Nephron (organoid): Measurements from ENCODE around the gene NCF2.

Experiments
- H3K27ac Mint-ChIP-seq, 3 experiments: 2 replicates each; pipeline ENCODE4 v1.8.0; 2020; ENCODE audit warnings: mixed read lengths in 3 of 3, mild to moderate bottlenecking in 2 of 3, moderate library complexity in 1 of 3
- H3K27me3 Mint-ChIP-seq: 2 replicates; pipeline ENCODE4 v1.8.0; 2021; ENCODE audit warnings: low read depth, mild to moderate bottlenecking, moderate library complexity, mixed read lengths
- H3K36me3 Mint-ChIP-seq: 2 replicates; pipeline ENCODE4 v1.8.0; 2020; ENCODE audit warnings: low read depth, mixed read lengths
- H3K4me1 Mint-ChIP-seq: 2 replicates; pipeline ENCODE4 v1.8.0; 2020; ENCODE audit warnings: mixed read lengths
- H3K4me3 Mint-ChIP-seq, 3 experiments: 2 replicates each; pipeline ENCODE4 v1.8.0; 2020; ENCODE audit warnings: mild to moderate bottlenecking in 3 of 3, mixed read lengths in 3 of 3, moderate library complexity in 2 of 3
- H3K9me3 Mint-ChIP-seq: 2 replicates; pipeline ENCODE4 v1.8.0; 2020; ENCODE audit warnings: mixed read lengths
- TF ChIP-seq, protein P1 (sequence below), 3 experiments: fragments of 200-600 bp; sonication (generic); IDR thresholded peaks; one replicate each; pipeline ENCODE4 v1.5.0; 2021; ENCODE audit warnings: antibody characterized with exemption in 3 of 3; ENCODE audit not compliant: unreplicated experiment in 3 of 3

NCF2 gene

DNA sequence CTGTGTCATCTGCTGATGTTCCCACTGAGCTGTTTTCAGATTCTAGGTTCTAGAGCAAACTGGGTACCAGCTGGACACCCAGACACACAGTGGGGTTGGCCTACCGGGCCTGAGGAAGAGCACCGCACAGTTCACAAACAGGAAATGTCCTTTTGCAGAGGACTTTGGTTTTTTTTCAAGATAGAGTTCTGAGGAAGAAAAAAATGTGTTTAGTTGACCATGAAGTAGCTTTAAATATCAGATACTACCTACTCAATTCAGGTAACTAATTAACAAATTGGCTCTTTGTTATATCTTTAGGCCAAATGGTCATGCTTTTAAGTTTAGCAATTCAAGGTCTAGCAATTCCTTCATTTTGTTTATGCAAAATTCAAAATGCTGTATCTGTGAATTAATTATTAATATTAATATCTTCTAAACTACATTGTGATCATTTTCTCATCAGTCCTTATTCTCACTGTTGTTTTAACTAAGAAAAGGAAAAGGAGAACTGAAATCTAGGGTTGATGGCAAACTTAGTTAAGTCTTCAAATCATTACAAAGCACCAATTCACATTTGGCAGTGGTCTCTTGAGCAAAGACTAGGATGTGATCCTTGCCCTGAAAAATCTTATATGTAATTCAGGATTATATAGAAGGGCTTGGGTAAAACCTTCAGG lies 17.2 kb upstream of the NCF2 start:
- Mint-ChIP-seq H3K27me3 (peaks cover 6% of the 10 kb centered on the region), H3K4me1 (peaks cover 46% of the 10 kb centered on the region), H3K27ac (peak overlapping the region; percentile 57 to 95 (median 85)), H3K36me3 (no peaks in the 10 kb centered on the region), H3K4me3 (no peak overlapping the region), H3K9me3 (no peaks in the 10 kb centered on the region)
- TF ChIP-seq, protein P1, sequence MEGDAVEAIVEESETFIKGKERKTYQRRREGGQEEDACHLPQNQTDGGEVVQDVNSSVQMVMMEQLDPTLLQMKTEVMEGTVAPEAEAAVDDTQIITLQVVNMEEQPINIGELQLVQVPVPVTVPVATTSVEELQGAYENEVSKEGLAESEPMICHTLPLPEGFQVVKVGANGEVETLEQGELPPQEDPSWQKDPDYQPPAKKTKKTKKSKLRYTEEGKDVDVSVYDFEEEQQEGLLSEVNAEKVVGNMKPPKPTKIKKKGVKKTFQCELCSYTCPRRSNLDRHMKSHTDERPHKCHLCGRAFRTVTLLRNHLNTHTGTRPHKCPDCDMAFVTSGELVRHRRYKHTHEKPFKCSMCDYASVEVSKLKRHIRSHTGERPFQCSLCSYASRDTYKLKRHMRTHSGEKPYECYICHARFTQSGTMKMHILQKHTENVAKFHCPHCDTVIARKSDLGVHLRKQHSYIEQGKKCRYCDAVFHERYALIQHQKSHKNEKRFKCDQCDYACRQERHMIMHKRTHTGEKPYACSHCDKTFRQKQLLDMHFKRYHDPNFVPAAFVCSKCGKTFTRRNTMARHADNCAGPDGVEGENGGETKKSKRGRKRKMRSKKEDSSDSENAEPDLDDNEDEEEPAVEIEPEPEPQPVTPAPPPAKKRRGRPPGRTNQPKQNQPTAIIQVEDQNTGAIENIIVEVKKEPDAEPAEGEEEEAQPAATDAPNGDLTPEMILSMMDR (IDR thresholded peaks at IDR 0.05; ENCODE audit: unreplicated experiment in 3 of 3), result no peak

DNA sequence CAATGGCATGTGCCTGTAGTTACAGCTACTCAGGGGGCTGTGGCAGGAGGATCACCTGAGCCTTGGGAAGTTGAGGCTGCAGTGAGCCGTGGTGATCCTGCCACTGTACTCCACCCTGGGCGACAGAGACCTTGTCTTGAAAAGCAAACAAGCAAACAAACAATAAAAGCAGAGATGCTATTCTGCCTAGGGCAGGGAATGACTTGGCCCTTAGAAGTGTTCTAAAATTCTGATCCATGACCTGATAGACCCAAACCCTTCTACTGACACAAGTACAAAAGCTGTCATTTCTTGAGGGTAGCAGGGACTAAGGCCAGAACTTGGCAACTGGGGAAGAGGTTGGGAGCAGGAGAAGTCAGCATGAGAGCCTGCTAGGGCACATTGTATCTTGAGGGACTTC lies 15.6 kb upstream of the NCF2 start:
- peak overlapping the region in 2 of 3 experiments; percentile 72 to 82 for H3K27ac Mint-ChIP-seq
- H3K36me3 Mint-ChIP-seq, result no peaks in the 10 kb centered on the region
- peaks cover 46% of the 10 kb centered on the region for H3K4me1 Mint-ChIP-seq
- no peaks in the 10 kb centered on the region for H3K9me3 Mint-ChIP-seq
- peaks cover 9% of the 10 kb centered on the region for H3K27me3 Mint-ChIP-seq
- TF ChIP-seq, protein P1 (IDR thresholded peaks at IDR 0.05; ENCODE audit: unreplicated experiment in 3 of 3), result no peak
- no peak overlapping the region for H3K4me3 Mint-ChIP-seq

DNA sequence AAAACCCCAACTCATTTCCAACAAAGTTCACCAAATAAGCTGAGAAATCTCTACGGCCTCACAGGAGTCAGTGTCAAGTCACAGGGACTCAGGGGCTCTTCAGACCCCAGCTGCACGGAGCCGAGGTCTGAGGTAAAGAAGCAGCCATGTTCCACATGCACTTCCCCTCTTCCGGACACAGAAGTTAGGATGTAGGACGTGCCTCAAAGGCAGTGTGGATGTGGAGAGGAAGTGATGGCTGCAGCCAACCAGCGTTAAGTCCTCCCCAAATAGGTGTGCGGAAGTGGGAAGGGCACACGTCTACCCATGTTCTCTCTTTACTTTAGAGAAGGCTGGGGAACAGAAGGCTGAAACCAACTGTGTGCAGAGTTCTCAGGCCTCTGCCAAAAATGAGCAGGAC lies 14.6 kb upstream of the NCF2 start:
- TF ChIP-seq, protein P1 (IDR thresholded peaks at IDR 0.05; ENCODE audit: unreplicated experiment in 3 of 3), result no peak
- peaks cover 35% of the 10 kb centered on the region for H3K4me1 Mint-ChIP-seq
- peaks cover 9% of the 10 kb centered on the region for H3K27me3 Mint-ChIP-seq
- no peak overlapping the region for H3K4me3 Mint-ChIP-seq
- H3K27ac Mint-ChIP-seq, result peak overlapping the region; percentile 64 to 82 (median 72)
- H3K36me3 Mint-ChIP-seq, result no peaks in the 10 kb centered on the region
- no peaks in the 10 kb centered on the region for H3K9me3 Mint-ChIP-seq

DNA sequence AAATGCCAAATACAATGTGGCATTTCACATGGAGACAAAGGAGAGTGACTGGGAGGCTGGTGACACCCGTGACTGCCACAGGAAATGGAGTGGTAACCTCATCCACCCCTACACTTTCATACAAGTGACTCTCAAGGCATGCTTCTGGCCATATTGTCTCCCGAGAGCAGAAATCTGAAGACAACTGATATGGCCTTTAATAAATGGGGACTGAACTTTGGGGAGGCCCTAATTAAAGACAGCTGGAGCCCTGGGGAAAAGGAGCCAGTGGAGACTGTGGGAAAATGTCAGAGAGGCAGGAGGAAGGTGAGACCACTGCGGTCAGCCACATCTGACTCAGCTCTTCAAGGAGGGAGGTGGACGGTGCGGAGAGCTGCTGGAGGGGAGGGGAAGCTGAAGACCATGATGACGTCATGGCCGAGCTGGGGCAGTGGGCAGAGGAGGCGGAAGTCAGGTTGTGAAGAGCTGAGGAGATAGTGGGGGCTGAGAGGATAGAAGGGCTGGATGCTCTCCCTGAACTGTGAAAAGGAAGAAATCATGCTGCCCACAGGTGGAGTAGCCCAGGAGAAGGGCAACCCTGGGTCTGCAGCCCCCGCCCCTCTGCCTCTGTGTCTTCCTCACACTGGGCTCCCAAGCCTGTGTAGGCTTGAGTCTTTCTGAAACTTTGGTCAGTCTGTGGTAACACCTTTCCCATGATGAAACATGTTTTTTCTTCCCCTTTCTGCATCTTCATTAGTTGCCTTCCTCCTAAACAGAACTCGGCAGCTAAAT lies 14.0 kb upstream of the NCF2 start:
- no peak overlapping the region for H3K4me3 Mint-ChIP-seq
- no peaks in the 10 kb centered on the region for H3K36me3 Mint-ChIP-seq
- peaks cover 7% of the 10 kb centered on the region for H3K27me3 Mint-ChIP-seq
- H3K4me1 Mint-ChIP-seq, result peaks cover 29% of the 10 kb centered on the region
- TF ChIP-seq, protein P1 (IDR thresholded peaks at IDR 0.05; ENCODE audit: unreplicated experiment in 3 of 3), result no peak
- peak overlapping the region; percentile 58 to 72 (median 64) for H3K27ac Mint-ChIP-seq
- no peaks in the 10 kb centered on the region for H3K9me3 Mint-ChIP-seq

DNA sequence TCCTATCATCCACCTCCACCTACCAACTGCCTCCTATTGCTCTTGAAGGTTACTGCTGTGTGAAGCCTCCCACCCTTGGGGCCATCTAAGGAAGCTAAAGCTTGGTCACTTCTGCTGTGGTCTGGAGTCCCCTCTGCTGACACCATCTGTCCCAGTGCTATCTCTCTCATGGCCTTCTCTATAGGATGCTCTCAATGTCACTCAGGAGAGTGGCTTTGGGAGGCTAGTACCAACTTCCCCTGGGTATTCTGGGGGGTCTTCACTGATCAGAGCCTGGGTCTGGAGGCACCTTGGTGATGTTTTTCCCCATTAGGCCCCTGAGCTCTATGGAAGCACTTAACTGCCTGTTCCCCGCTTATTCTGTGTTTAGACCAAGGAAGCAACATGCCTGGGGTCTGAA lies 12.3 kb upstream of the NCF2 start:
- no peak overlapping the region for H3K4me3 Mint-ChIP-seq
- peaks cover 37% of the 10 kb centered on the region for H3K4me1 Mint-ChIP-seq
- TF ChIP-seq, protein P1 (IDR thresholded peaks at IDR 0.05; ENCODE audit: unreplicated experiment in 3 of 3), result no peak
- no peak overlapping the region for H3K27ac Mint-ChIP-seq
- peaks cover 6% of the 10 kb centered on the region for H3K27me3 Mint-ChIP-seq
- no peaks in the 10 kb centered on the region for H3K9me3 Mint-ChIP-seq
- no peaks in the 10 kb centered on the region for H3K36me3 Mint-ChIP-seq
